Measurements from ENCODE around the gene EML4. TPM values are rescaled to one million over a fixed set of nuclear protein-coding genes. Genes with fewer than 3 reads are reported as not detected.
A peak's percentile ranks its signal among the peaks of the same experiment; 100 is the strongest.

Gene EML4
- total and polyA plus RNA-seq, 2 of the 13 experiments (the other 11 are each of a cell fraction or from before 2014, with no cell fraction given), result 243 to 476 TPM

- TF ChIP-seq ZHX2 (IDR thresholded peaks at IDR 0.05; ENCODE audit: low read depth) (no peak), ZHX2 (CRISPR knock-in tag; IDR thresholded peaks at IDR 0.05; ENCODE audit: borderline replicate concordance) (peak; percentile 67; the same call in 1 of the 2 replicates), SALL1 (CRISPR knock-in tag; IDR thresholded peaks at IDR 0.05) (peak; percentile 17; the same call in 1 of the 2 replicates), SOX13 (IDR thresholded peaks at IDR 0.05) (no peak), SOX13 (CRISPR knock-in tag; conservative IDR thresholded peaks at IDR 0.05 in 1 of 2, IDR thresholded peaks at IDR 0.05 in 1 of 2) (0 out of 4 replicates have a peak, but pooled peaks of 1 of the 2 experiments have one; percentile 52), ZNF605 (CRISPR knock-in tag; IDR thresholded peaks at IDR 0.05) (peak; percentile 82; the same call in 1 of the 2 replicates), CCAR2 (optimal IDR thresholded peaks at IDR 0.05; ENCODE audit: low read depth, low read length) (peak; percentile 61), ZBTB10 (CRISPR knock-in tag; IDR thresholded peaks at IDR 0.05; ENCODE audit: borderline replicate concordance) (no peak), HIVEP1 (CRISPR knock-in tag; IDR thresholded peaks at IDR 0.05) (0 out of 2 replicates have a peak, but pooled peaks have one; percentile 23), ZNF580 (CRISPR knock-in tag; IDR thresholded peaks at IDR 0.05; ENCODE audit: borderline replicate concordance, low read depth) (no peak), ZNF784 (CRISPR knock-in tag; IDR thresholded peaks at IDR 0.05; ENCODE audit: borderline replicate concordance) (0 out of 2 replicates have a peak, but pooled peaks have one; percentile 47)
Measured at GRCh38 chr2:42340938-42341636, 171.9 kb downstream of the EML4 start (continued).

All from HepG2 (cell line).